ENCODE results near the gene MED31.

Gene MED31

DNA sequence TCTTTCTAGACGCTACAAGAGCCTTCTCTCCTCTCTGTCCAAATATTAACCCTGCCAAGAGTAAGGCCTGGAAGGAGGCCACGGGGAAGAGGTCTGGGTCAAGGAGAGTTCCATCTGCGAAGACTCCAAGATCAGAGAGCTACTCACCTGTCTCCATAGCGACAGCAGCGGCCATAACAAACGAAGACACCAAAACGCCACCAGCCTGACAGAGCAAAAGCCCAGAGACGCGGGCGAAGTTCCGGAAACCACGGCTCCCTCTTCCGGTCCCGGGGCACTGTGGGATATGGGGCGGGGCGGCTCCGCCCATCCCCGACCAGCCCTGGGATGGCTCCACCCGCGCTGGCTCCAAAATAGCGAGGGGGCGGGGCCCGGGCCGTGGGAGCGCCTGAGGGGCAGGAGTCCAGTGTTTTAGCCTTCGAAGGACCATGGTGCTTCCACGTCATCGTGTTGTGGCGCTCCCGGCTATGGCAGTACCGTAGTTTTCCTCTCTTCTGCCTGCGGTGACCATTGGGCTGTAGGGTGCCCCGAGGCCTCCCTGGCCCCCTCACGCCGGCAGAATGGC is at the start of gene MED31, which contains the start of gene C17orf100:
TSS of gene MED31 (minus strand) at position 252 of the 565 bp plus-strand sequence. CDS start at position 175, 77 bp downstream.
TSS of gene C17orf100 (plus strand) at position 409 of the 565 bp plus-strand sequence. CDS start at position 561, 152 bp downstream.
- TF ChIP-seq, protein P1, sequence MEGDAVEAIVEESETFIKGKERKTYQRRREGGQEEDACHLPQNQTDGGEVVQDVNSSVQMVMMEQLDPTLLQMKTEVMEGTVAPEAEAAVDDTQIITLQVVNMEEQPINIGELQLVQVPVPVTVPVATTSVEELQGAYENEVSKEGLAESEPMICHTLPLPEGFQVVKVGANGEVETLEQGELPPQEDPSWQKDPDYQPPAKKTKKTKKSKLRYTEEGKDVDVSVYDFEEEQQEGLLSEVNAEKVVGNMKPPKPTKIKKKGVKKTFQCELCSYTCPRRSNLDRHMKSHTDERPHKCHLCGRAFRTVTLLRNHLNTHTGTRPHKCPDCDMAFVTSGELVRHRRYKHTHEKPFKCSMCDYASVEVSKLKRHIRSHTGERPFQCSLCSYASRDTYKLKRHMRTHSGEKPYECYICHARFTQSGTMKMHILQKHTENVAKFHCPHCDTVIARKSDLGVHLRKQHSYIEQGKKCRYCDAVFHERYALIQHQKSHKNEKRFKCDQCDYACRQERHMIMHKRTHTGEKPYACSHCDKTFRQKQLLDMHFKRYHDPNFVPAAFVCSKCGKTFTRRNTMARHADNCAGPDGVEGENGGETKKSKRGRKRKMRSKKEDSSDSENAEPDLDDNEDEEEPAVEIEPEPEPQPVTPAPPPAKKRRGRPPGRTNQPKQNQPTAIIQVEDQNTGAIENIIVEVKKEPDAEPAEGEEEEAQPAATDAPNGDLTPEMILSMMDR (IDR thresholded peaks at IDR 0.05; ENCODE audit: control insufficient read depth, insufficient read depth, low read depth, low read length, missing control alignments), result no peak
- H3K4me3 ChIP-seq (ENCODE audit: control insufficient read depth, low read depth, low read length), result peak within 1 kb of the TSS; percentile 89
- peak; percentile 39 for DNase-seq (ENCODE audit: low read depth)

DNA sequence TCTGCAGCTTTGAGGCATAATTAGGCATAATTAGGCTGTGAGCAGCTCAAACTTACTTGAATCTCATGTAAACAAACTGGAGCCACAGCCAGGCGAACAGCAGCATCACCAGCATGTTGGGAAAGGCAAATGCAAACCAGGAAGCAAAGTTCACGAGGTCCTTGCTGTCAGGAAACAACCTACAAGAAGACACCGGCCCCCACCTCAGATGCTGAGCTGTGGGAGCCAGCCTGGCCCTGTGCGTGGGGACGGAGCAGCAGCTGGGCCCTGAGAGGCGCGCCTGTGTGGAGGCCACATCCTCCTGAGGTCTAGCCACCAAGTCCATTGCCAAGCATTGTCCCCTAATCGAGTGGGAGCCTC is 49.5 kb upstream of the MED31 start:
- DNase-seq (ENCODE audit: low read depth), result no peak
- no peak overlapping the region for H3K4me3 ChIP-seq (ENCODE audit: control insufficient read depth, low read depth, low read length)
- TF ChIP-seq, protein P1 (IDR thresholded peaks at IDR 0.05; ENCODE audit: control insufficient read depth, insufficient read depth, low read depth, low read length, missing control alignments), result no peak

DNA sequence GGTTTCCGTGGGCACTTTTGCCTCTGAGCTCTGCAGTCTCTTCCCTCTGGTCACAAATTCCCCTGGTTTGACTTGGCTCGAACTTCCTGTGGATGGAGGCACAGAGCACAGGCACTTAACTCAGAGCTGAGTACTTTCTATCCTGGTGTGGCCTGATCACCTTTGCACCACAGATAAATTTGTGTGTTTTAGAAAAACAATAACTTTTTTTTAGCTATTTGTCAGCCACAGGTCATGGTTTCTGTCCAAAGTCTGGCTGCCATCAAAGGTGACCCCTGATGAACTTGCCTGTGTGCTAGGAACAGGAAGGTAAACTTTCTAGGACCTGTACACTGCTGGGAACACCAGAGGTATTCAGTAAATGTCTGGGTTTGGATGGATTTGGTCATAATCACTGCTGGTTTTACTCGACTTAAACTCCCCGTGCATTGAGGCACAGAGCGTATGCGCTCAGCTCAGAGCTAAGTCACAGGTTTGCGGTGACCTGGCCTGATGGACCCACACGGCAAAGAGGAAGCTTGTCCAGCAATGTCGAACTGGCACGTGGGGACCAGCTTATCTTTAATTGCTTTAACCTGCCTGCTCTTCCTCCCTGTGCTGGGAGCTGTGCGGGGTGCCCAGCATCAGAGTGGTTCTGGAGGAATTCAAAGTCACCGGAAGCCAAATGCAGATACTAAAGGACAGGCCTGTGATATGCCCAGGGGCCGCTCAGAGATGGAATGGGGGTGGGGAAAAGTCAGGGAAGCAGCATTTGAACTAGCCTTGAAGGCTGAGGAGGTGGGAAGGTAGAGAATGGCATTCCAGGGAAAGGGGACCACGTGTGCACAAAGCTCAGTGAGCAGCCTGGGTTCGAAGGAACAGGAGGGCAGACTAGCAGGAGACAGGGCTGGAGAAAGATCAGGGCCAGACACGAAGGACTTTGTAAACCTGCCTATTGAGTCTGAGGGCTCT is 48.9 kb upstream of the MED31 start:
- H3K4me3 ChIP-seq (ENCODE audit: control insufficient read depth, low read depth, low read length), result no peak overlapping the region
- no peak for DNase-seq (ENCODE audit: low read depth)
- TF ChIP-seq, protein P1 (IDR thresholded peaks at IDR 0.05; ENCODE audit: control insufficient read depth, insufficient read depth, low read depth, low read length, missing control alignments), result no peak

DNA sequence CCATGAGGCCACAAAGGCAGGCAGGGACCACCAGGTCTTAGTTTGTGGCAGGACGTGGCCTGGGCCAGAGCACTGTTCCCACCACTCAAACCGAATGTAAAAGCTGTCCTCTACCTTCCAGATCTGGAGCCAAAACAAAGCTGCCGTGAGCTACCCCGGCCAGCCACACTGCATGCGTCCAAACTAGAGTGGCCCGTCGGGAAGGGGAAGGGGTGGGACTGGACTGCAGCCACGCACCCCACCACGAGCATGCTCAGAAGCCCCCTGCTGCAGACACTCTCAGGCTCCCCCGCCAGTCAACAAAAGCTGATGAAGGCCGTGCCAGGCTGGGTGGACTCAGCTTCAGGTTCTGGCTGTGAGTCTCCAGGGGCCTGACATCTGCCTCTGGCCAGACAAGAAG is 46.6 kb upstream of the MED31 start:
- DNase-seq (ENCODE audit: low read depth), result no peak
- TF ChIP-seq, protein P1 (IDR thresholded peaks at IDR 0.05; ENCODE audit: control insufficient read depth, insufficient read depth, low read depth, low read length, missing control alignments), result no peak

DNA sequence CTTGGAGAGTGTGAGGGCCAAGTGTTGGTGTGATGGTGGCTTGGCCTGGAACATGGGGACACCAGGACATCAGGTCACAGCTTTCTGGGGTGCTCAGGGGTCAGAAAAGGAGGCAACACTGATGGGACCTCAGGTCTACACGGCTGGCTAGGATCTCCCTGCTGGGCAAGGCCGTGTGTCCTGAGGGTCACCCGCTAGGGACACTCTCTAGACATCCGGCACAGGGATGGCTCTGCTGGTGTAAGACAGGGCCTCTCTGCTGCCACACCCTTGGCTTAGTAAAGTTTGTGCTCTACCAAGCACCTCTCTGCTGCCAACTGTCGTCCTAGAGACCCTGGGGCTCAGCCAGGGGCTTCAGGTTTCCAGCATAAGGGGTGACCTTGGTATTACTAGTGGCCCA is 45.5 kb upstream of the MED31 start:
- DNase-seq (ENCODE audit: low read depth), result no peak
- TF ChIP-seq, protein P1 (IDR thresholded peaks at IDR 0.05; ENCODE audit: control insufficient read depth, insufficient read depth, low read depth, low read length, missing control alignments), result no peak
- no peak overlapping the region for H3K4me3 ChIP-seq (ENCODE audit: control insufficient read depth, low read depth, low read length)

More for the DNA sequence above, 46.6 kb upstream of the MED31 start:
- no peak overlapping the region for H3K4me3 ChIP-seq (ENCODE audit: control insufficient read depth, low read depth, low read length)

DNA sequence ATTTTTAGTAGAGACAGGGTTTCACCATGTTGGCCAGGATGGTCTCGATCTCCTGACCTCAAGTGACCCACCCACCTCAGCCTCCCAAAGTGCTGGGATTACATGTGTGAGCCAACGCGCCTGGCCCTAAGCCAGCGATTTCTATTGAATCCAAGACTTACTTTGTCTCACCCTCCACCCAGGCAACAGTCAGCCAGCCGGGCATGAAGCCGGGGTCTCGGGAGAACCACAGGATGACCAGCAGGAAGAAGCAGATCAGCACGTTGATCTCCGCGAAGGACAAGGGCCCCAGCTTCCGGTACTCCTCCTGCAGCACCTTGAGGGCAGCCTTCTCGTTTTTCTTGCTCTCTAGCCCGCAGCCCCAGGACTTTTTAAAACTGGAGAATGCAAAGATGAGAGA is 44.2 kb upstream of the MED31 start:
- H3K4me3 ChIP-seq (ENCODE audit: control insufficient read depth, low read depth, low read length), result no peak overlapping the region
- DNase-seq (ENCODE audit: low read depth), result no peak
- TF ChIP-seq, protein P1 (IDR thresholded peaks at IDR 0.05; ENCODE audit: control insufficient read depth, insufficient read depth, low read depth, low read length, missing control alignments), result no peak

All from AG09309 (cell line).